ENCODE measurements around the gene TCEAL1.

GRCh38 chrX:103640401-103641155 lies 11.8 kb downstream of the TCEAL1 start:
- no peak for TF ChIP-seq CTCF (IDR thresholded peaks at IDR 0.05)
- TF ChIP-seq POLR2AphosphoS5 (IDR thresholded peaks at IDR 0.05): no peak
- no peak for TF ChIP-seq POLR2A (IDR thresholded peaks at IDR 0.05)
- TF ChIP-seq EP300 (IDR thresholded peaks at IDR 0.05): no peak

Data from suprapubic skin (tissue), 4 donors.